NCI-H1092 (cell line): ENCODE measurements around the gene RYR2.
"Not testable (repeated sequence)": the region's sequence is repeated elsewhere in the genome, so short reads cannot be mapped to it uniquely, and the experiment has no call there.

Experiments
- DNase-seq: peaks from one replicate; lab custom pipeline; 2025; lab: John Stamatoyannopoulos, UW

The RYR2 gene

DNA sequence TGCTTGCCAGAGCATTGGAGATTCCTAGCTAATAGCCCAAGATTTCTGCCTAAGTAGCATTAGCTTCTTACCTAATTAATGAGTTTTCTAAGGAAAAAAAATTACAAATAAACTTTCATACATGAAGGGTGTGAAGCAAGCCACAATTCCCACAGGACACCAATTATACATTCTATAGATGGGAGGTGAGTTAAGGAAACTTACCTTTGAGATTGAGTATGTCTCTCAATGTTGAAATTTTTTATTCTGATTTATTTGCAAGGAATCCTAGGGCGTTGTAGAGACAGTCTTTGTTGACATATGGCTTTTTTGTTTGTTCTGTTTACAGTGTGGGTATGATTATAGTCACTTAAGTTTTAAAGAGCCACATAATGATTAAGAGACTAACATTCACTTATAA, 313.0 kb downstream of the RYR2 start:
- DNase-seq = no peak

DNA sequence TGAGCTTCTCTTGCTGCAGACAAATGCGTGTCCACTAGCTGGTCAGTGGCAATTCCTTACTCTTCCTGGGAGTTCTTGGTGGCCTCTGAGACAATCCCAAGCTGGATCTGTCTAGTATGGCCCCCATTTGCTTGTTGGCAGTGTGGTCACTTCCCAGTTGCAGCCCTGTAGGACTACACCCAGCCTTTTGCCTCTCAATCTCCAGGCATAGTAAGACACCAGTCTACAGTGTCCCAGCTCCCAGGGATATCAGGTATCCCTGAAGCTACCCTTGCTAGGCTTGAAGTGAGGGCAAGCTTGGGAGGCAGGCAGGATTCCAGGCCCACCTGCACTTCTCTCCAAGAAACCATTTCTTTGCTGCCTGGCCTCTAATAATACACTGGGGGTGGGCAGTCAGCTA, 316.6 kb downstream of the RYR2 start:
- DNase-seq = no peak

DNA sequence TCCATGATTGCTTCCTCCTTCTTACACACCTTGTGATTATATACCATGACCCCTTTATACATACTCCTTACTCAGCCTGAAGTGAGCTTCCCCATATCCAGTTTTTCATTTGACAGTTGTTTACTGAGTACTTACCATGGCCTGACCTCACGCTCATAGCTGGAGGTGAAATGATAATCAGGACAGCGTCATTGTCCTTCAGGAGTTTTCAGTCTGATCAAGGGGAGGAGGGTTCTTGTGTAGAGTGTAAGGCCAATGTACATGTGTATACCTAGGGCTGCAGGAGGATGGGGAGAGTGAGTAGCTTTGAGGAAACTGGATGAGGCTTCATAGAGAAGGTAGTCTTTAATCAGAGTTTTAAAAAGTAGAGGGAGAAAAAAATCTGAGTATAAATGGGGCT, 325.8 kb downstream of the RYR2 start:
- no peak for DNase-seq

DNA sequence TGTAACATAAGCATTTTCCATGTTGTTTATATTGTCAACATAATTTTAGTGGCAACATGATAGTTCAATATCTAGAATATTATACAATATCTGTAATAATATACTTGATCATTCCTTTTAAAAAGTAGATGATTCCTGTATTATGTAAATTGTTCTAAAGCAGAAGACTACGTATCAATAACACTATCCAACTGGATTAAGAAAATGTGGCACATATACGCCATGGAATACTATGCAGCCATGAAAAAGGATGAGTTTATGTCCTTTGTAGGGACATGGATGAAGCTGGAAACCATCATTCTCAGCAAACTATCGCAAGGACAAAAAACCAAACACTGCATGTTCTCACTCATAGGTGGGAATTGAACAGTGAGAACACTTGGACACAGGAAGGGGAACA, 329.5 kb downstream of the RYR2 start:
- DNase-seq = not testable (repeated sequence)

DNA sequence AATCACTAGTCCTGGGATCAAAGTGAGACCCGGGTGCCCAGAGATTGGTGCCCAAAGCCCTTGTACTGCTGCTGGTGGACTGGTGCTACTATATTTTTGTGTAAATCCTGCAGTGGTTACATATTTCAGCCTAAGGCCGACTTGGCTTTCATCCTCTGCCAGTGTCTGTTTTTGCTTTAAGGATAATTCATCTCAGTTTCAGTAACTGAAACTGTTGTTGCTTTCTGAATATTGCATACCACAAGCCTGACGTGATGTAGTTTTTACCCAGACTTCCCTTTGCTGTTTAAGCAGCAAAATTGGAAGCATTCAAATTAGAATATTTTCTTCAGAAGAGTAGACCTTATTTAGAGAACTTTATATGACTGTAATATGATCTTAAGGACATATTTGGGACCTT, 341.8 kb downstream of the RYR2 start:
- DNase-seq = no peak

DNA sequence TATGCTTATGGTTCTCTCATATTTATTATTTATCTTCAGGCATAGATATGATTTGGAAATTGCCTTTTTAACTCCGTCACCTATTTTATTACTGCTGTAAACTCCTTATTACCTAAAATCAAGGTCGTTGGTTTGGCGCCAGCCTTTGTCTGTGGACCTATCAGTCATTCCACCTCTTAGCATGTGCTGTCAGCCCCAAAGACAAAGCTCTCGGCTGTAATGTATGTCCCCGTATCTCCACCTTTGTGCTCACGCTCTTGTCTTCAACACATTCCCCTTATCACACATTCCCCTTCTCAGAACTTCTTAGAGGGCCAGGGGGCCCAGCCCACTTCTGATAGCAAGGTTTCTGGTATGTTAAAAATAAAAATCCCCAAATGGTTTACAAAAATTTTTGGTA, 342.2 kb downstream of the RYR2 start:
- DNase-seq = no peak

DNA sequence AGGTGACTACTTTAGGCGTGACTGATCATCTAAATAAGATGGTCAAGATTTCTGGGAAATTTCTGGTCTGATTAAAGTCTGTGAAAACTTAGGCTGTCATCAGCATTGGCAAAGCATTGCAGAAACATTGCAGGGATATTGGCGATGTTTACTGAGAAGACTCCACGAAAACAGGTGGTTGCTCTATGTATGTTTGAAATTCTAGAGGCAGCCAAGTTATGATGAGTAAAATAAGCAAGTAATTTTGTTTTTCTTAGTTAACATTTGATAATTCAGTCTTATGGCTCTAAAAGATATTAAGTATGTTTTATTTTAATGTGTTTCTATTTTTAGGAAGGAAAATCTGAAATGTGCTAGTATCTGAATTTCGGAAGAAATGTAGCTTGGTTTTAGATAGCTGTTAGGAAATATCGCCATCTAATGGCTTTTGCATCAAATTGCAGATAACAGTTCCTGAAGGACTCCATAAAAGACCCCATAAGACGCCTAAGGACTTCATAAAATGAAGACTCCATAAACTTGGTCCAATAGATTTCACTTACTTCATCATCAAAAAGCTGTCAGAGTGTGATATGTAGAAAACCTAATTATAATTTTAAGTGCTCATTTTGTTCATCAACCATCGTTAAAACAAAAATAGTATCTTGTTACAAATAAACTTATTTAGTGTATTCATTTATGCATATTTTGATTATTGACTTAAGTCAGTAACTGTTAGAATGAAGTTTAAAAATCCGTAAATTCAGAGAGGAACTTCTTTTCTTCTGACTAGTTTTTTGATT, 344.6 kb downstream of the RYR2 start:
- DNase-seq = no peak

DNA sequence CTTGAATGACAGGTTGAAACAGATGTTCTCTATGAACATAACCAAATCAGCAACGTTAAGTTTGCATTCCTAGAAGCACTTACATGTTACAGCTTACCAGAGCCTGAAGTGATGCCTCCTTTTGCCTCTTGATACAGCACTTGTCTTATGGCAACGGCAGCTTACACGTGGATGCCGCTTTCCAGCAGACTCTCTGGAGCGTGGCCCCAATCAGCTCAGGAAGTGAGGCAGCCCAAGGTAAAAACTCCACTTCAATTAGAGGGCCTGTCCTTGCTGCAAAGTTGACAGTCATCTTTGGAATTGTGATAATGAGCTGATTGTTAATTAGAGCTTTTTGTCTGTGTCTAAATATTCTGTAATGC, 345.1 kb downstream of the RYR2 start:
- DNase-seq = no peak

DNA sequence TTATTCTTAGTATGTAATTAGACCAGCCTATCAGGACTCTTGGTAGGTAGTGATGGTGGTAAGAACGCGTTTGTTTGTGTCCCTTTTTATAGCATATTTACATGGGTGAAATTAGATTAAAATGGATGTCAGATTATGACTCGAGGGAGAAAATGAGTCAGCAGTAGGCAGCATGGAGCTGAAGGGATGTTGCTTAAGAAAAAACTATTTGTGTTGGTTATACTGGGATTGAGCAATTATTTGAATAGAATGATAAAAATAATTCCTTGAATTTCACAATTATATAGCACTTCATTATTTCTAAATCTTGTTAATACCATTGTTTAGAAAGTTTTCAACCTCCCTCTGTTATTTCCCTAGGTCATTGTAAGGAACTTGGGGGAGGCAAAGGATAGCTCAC, 348.8 kb downstream of the RYR2 start:
- no peak for DNase-seq

DNA sequence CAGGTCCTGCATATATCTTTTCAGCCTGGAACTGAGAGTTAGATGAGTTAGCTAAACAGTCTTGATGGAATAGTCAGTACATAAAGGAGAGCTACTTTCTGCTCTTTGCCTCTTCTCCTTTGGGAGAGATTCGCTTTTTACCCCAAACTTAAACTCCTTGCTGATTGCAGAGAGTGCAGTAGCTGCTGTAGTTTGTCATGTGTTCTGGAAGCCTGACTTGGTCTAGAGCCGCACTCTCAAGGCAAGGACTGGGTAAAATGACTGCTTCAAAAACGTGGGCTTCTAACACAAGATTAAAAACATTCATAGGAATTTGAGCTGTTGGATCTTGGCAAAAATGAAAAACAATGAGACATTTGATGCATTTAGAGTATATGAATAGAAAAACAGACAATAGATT, 351.6 kb downstream of the RYR2 start:
- no peak for DNase-seq

DNA sequence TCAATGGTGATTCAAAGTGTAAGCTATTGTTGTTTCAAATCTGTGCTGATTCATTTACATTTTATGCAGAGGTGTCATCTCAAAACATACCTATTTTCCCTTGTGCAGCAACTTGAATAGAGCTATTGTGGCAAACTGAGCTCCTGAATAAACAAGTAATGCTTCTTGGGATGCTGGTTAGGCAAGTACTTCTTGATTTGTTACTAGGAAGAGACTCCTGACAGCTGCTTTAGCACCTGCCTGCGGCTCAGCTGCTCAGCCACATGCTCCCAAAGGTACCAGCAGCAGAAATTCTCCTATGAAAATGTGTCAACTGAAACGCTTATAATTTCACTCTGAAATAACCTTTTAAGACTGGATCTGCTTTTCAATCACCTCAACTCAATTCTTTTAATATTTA, 352.3 kb downstream of the RYR2 start:
- no peak for DNase-seq

DNA sequence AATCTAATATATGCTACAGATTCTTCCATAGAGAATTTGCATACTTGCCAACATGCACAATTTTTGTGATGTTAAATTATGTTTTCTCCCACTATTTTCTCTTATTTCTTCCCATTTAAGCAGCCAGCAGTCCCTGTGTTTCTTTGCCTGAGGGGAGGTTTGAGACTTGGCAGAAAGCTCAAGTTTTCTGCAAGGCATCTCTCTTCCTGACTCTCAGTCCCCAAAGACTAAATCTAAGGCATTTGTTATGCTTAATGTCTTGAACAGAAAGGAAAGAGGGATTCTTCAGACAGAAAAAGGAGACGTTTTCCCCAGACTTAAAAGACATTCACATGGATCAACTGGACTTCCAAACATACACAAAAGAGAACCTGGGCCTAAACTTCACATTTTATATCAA, 354.4 kb downstream of the RYR2 start:
- DNase-seq = no peak

DNA sequence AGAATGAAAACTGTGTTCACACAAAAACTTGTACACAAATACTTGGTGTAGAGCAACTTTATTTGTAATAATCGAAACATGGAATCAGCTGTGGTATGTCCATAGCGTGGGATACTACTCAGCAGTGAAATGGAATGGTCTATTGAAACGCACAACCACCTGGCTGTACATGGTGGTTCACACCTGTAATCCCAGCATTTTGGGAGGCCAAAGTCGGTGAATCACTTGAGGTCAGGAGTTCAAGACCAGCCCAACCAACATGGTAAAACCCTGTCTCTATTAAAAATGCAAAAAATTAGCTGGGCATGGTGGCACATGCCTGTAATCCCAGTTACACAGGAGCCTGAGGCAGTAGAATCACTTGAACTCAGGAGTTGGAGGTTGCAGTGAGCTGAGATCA, 356.8 kb downstream of the RYR2 start:
- DNase-seq = no peak

DNA sequence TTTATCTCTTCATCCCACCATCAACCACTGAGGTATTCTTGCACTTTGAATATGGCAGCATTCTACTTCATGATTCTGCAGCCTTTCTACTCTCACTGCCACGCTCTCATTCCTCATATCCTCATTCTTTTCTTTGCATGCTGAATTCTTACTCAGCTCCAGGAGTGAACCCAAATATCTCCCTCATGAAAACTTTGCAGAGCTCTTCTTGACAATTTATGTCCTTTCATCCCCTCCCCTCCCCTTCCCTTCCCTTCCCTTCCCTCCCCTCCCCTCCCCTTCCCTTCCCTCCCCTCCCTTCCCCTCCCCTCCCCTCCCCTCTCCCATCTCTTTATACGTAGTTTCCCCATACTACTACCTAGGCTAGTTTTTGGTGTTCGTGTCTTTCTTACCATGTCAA, 363.9 kb downstream of the RYR2 start:
- no peak for DNase-seq

DNA sequence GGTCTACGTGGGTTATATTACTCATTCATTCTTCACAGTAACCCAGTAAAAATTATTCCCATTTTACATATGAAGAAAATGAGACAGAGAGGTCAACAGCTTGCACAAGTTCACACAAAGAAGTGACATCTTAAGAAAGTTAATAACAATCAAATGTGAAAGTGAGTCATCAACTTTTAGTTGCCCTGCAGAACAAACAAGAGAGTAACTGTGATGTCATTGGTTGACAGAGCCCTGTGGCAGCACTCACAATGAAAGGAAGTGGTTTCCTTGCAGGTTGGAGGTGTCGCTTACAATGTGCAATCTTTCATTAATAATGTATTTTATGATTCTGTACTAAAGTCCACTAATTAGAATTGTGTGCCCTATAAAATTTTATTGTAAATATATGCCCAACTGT, 369.6 kb downstream of the RYR2 start:
- DNase-seq = no peak

DNA sequence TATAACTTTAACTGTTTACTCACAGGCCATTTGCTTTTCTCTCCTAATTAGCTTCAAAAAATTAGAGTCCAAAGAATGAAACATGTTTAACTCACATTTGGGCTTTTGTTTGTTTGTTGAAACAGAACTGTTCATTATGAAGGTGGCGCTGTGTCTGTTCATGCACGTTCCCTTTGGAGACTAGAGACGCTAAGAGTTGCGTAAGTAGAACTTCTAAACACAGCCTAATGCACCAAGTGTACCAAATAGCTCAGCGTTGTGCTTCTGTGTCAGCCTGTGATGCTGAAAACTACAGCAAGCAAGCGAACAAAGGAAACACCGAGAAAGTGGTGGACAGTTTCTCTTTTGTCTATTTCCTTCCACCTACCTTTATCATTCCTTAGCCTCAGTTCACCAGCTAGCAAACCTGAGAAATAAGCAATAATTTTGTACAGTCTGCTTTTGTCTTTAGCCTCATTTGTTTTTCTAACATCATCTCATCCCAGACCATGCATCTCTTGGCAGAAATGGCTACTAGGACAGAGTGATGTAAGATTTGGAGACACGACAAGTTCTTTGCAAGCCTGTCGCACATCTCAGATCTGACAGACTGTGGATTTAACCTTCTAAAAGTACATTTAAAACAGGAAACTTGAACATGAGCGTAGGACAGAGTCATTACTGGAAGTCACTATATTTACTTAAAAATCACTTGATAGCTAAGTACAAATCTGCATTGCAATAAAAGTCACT, 375.1 kb downstream of the RYR2 start:
- no peak for DNase-seq

DNA sequence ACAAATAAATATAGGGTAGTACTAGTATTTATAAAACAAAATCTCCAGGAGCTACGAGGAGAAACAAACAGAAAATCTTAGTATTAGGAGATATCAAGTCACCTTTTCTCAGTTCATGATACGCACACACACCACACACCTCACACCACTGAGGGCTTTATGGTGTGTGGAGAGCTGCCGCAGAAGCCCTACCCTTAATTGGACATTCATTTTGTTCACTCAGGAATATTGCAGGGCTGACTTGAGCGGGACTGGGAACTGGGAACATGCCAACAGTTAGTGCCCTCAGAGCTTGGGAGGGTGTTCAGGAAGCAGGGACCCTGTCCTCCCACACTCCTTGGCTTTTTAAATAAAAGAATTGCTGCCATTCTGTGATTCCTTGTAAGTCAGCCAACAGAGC, 386.8 kb downstream of the RYR2 start:
- no peak for DNase-seq

DNA sequence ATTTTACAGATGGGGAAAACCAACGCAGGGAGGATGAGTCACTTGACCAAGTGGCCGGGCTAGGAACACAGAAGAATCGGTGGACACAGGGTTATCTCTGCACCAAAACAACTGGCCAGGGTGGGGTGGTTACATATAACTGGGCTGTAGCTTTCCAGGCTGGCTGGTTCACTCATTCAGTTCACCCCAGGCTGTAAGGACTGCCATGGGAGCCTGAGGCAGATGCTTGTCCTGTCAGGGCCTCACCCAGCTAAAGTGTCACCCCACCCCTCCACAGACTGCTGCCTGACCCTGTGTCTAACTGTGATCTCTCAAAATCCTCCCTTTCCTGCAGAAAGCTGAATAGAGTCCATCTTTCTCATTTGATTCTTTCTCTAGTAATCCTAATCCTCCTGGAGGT, 387.3 kb downstream of the RYR2 start:
- no peak for DNase-seq

DNA sequence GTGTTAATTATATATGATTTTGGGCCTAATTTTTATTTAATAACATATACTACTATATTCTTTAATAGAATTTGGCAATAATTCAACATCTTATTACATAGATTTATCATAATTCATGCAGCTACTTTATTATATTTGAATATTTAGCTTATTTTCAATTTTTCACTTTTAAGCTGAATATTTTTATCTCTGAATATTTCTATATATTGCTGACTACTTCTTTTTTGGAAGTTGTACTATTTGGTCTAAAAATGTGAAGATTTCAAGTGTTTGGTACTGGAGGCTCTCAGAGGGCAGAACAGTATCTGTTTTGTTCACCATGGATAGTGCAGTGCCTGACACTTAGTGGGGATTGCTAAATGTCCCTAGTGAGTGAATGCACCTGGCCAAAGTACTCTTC, 389.5 kb downstream of the RYR2 start:
- no peak for DNase-seq

DNA sequence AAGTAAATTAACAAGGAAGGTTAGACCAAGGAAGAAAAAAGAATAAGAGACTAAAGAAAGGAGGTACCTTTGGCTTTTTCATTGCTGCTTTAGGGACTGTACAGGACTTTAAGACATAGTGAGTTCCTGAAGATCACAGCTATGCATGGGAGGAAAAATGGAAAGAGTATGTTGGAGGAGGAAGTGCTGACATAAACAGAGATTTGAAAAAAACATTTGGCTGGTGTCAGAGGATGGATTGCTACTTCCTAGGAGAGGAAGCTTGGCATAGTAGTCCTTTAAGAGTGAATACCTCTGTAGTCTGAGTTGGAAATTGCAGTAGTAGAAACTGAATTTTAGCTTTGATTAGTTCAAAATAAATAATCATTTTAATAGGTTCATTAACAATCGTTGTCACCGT, 398.4 kb downstream of the RYR2 start:
- no peak for DNase-seq

DNA sequence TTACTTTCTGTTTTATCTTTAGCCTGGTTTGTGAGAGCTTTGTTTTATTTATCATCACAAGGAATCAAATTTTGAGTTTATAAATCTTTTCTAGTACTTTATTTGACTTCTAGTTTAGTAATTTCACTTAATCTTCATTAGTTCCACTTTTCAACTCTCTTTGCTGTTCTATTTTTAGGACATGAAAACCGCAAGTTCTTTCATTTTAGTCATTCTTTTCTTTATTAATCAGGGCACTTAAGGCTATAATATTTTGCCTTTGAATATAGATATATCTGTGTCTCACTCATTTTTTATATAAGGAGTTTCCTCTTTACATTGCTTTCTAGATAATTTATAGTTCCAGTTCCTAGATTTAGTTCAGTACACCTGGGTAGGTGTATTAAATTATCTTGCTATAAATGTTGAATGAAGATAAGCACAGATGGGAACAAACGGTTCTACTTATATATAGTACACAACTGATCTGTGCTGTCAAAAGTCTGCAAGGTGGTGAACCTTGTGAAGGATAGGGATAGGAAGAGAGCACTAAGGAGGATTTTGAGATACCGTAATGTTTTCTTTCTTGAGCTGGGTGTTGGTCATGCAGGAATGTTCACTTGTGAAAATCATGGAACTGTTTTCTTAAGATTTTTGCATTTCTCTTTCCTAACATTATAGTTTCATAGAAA, 402.3 kb downstream of the RYR2 start:
- DNase-seq = no peak

DNA sequence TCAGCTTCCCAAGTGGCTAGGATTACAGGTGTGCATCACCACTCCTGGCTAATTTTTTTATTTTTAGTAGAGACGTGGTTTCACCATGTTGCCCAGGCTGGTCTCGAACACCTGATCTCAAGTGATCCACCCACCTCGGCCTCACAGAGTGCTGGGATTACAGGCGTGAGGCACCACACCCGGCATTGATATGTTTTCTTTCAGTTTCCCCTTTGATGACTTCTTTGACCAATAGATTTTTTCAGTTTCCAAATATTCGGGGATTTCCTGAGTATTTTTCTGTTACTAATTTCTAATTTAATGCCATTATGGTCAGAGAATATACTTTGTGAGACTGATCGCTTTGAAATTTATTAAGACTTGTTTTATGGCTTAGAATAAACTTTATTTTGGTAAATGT, 406.1 kb downstream of the RYR2 start:
- DNase-seq = no peak

DNA sequence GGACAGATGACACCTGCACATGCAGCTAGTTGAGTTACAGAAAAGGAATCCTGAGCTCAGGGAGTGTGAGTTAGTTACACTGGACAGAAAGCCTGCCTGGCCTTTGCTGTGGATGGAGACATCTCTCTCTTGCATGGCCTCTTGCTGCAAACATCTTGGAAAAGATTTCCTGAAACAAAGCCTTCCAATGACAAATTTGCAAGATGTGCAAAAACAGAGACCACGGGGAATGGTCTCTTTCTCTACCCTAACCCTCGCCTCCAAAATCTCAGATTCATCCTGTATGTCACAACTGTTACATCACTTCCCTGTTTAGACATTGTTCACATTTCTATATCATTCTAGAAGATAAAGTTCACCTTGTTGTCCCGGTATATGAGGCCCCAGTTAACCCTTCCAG, 415.6 kb downstream of the RYR2 start:
- DNase-seq = no peak
